ENCODE results near the gene ELMOD2.

Gene ELMOD2

DNA sequence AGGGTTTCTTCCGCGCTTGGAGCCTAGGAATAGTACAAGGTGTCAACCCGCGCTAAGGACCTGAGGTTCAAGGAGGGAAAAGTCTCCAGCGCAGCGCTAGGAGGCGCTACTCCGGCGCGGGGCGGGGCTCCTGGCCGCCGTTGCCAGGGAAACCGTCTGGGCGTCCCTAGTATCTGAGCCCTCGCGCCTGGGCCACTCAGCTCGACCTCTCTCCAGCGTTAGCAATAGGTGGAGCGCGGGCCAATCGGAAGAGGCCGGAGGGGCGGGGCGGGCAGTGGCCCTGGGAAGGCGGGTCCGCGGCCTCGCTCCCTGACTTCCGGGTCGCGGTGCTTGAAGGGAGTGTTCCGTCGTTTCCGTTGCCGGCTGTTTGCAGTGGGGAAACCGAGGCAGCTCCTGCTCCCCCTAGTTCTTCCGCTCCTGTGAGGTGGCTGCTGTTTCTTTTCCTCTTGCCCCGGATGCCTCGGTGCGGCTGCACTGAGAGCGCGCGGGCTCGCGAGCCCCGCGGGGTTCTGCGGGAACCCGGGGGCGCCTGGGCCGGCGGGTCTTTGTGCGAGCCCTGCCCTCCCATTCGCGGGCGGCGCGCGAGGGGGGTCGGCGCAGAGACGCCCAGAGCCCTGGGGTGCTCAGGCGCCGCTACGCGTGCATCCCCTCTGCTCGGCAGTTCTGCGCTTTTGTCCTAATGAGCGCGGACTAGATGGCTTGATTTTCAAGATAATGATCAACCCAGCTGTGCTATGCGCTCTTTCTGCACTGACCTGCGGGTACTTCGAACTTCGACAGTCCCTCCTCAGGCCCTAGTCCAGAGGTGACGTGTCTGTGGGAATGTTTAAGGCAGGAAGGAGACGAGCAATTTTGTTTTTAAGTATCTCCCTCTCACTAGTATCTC lies at the start of gene ELMOD2 (continued):
- no peak for TF ChIP-seq ZNF214 (tag by site-specific recombination; IDR thresholded peaks at IDR 0.05; ENCODE audit: borderline replicate concordance)
- TF ChIP-seq, protein P1, sequence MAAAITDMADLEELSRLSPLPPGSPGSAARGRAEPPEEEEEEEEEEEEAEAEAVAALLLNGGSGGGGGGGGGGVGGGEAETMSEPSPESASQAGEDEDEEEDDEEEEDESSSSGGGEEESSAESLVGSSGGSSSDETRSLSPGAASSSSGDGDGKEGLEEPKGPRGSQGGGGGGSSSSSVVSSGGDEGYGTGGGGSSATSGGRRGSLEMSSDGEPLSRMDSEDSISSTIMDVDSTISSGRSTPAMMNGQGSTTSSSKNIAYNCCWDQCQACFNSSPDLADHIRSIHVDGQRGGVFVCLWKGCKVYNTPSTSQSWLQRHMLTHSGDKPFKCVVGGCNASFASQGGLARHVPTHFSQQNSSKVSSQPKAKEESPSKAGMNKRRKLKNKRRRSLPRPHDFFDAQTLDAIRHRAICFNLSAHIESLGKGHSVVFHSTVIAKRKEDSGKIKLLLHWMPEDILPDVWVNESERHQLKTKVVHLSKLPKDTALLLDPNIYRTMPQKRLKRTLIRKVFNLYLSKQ (tag by site-specific recombination; IDR thresholded peaks at IDR 0.05; ENCODE audit: borderline replicate concordance) = no peak
- no peak for TF ChIP-seq ZNF837 (tag by site-specific recombination; IDR thresholded peaks at IDR 0.05)
- TF ChIP-seq, protein P2, sequence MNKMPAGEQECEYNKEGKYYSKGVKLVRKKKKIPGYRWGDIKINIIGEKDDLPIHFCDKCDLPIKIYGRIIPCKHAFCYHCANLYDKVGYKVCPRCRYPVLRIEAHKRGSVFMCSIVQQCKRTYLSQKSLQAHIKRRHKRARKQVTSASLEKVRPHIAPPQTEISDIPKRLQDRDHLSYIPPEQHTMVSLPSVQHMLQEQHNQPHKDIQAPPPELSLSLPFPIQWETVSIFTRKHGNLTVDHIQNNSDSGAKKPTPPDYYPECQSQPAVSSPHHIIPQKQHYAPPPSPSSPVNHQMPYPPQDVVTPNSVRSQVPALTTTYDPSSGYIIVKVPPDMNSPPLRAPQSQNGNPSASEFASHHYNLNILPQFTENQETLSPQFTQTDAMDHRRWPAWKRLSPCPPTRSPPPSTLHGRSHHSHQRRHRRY (tag by site-specific recombination; IDR thresholded peaks at IDR 0.05) = no peak
- 0 out of 2 replicates have a peak, but pooled peaks have one; percentile 51 for TF ChIP-seq ZEB2 (tag by site-specific recombination; IDR thresholded peaks at IDR 0.05)
- 0 out of 2 replicates have a peak, but pooled peaks have one; percentile 29 for TF ChIP-seq ZNF660 (tag by site-specific recombination; IDR thresholded peaks at IDR 0.05)
- peak; percentile 93 for TF ChIP-seq GLIS2 (tag by site-specific recombination; IDR thresholded peaks at IDR 0.05)
- peak; percentile 35 for TF ChIP-seq ZIC2 (tag by site-specific recombination; IDR thresholded peaks at IDR 0.05)
- peak; percentile 92 for TF ChIP-seq ZBTB20 (tag by site-specific recombination; IDR thresholded peaks at IDR 0.05)
- TF ChIP-seq KLF8 (tag by site-specific recombination; IDR thresholded peaks at IDR 0.05) = peak; percentile 93
- peak; percentile 78 for TF ChIP-seq ZBTB48 (tag by site-specific recombination; IDR thresholded peaks at IDR 0.05)
- peak; percentile 72; the same call in 1 of the 2 replicates for TF ChIP-seq ZNF561 (tag by site-specific recombination; IDR thresholded peaks at IDR 0.05; ENCODE audit: borderline replicate concordance)
- TF ChIP-seq, protein P3, sequence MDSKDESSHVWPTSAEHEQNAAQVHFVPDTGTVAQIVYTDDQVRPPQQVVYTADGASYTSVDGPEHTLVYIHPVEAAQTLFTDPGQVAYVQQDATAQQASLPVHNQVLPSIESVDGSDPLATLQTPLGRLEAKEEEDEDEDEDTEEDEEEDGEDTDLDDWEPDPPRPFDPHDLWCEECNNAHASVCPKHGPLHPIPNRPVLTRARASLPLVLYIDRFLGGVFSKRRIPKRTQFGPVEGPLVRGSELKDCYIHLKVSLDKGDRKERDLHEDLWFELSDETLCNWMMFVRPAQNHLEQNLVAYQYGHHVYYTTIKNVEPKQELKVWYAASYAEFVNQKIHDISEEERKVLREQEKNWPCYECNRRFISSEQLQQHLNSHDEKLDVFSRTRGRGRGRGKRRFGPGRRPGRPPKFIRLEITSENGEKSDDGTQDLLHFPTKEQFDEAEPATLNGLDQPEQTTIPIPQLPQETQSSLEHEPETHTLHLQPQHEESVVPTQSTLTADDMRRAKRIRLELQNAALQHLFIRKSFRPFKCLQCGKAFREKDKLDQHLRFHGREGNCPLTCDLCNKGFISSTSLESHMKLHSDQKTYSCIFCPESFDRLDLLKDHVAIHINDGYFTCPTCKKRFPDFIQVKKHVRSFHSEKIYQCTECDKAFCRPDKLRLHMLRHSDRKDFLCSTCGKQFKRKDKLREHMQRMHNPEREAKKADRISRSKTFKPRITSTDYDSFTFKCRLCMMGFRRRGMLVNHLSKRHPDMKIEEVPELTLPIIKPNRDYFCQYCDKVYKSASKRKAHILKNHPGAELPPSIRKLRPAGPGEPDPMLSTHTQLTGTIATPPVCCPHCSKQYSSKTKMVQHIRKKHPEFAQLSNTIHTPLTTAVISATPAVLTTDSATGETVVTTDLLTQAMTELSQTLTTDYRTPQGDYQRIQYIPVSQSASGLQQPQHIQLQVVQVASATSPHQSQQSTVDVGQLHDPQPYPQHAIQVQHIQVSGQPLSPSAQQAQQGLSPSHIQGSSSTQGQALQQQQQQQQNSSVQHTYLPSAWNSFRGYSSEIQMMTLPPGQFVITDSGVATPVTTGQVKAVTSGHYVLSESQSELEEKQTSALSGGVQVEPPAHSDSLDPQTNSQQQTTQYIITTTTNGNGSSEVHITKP (tag by site-specific recombination; IDR thresholded peaks at IDR 0.05) = peak; percentile 93
- TF ChIP-seq MYNN (tag by site-specific recombination; IDR thresholded peaks at IDR 0.05; ENCODE audit: borderline replicate concordance) = no peak
- TF ChIP-seq, protein P4, sequence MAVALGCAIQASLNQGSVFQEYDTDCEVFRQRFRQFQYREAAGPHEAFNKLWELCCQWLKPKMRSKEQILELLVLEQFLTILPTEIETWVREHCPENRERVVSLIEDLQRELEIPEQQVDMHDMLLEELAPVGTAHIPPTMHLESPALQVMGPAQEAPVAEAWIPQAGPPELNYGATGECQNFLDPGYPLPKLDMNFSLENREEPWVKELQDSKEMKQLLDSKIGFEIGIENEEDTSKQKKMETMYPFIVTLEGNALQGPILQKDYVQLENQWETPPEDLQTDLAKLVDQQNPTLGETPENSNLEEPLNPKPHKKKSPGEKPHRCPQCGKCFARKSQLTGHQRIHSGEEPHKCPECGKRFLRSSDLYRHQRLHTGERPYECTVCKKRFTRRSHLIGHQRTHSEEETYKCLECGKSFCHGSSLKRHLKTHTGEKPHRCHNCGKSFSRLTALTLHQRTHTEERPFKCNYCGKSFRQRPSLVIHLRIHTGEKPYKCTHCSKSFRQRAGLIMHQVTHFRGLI (tag by site-specific recombination; IDR thresholded peaks at IDR 0.05) = no peak
- TF ChIP-seq REPIN1 (tag by site-specific recombination; IDR thresholded peaks at IDR 0.05; ENCODE audit: low read depth) = peak; percentile 38; the same call in 1 of the 2 replicates
- TF ChIP-seq, protein P5, sequence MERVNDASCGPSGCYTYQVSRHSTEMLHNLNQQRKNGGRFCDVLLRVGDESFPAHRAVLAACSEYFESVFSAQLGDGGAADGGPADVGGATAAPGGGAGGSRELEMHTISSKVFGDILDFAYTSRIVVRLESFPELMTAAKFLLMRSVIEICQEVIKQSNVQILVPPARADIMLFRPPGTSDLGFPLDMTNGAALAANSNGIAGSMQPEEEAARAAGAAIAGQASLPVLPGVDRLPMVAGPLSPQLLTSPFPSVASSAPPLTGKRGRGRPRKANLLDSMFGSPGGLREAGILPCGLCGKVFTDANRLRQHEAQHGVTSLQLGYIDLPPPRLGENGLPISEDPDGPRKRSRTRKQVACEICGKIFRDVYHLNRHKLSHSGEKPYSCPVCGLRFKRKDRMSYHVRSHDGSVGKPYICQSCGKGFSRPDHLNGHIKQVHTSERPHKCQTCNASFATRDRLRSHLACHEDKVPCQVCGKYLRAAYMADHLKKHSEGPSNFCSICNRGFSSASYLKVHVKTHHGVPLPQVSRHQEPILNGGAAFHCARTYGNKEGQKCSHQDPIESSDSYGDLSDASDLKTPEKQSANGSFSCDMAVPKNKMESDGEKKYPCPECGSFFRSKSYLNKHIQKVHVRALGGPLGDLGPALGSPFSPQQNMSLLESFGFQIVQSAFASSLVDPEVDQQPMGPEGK (tag by site-specific recombination; IDR thresholded peaks at IDR 0.05) = peak; percentile 70
- peak; percentile 78 for TF ChIP-seq ZXDB (tag by site-specific recombination; IDR thresholded peaks at IDR 0.05)
- peak; percentile 81 for TF ChIP-seq ZBTB8A (tag by site-specific recombination; IDR thresholded peaks at IDR 0.05)
- no peak for TF ChIP-seq ZNF623 (tag by site-specific recombination; IDR thresholded peaks at IDR 0.05)
- TF ChIP-seq, protein P6, sequence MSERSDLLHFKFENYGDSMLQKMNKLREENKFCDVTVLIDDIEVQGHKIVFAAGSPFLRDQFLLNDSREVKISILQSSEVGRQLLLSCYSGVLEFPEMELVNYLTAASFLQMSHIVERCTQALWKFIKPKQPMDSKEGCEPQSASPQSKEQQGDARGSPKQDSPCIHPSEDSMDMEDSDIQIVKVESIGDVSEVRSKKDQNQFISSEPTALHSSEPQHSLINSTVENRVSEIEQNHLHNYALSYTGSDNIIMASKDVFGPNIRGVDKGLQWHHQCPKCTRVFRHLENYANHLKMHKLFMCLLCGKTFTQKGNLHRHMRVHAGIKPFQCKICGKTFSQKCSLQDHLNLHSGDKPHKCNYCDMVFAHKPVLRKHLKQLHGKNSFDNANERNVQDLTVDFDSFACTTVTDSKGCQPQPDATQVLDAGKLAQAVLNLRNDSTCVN (tag by site-specific recombination; optimal IDR thresholded peaks at IDR 0.05) = peak; percentile 91
- TF ChIP-seq YY1 (tag by site-specific recombination; IDR thresholded peaks at IDR 0.05) = 0 out of 2 replicates have a peak, but pooled peaks have one; percentile 31

Measured in HEK293 (cell line).